ENCODE results near the gene SRC.

Gene SRC

GRCh38 chr20:37357481-37358365, 11.8 kb downstream of the SRC start:
- peaks cover 4% of the 10 kb centered on the region for H3K36me3 ChIP-seq (replicated peaks)
- no peak for DNase-seq
- TF ChIP-seq, protein P1, sequence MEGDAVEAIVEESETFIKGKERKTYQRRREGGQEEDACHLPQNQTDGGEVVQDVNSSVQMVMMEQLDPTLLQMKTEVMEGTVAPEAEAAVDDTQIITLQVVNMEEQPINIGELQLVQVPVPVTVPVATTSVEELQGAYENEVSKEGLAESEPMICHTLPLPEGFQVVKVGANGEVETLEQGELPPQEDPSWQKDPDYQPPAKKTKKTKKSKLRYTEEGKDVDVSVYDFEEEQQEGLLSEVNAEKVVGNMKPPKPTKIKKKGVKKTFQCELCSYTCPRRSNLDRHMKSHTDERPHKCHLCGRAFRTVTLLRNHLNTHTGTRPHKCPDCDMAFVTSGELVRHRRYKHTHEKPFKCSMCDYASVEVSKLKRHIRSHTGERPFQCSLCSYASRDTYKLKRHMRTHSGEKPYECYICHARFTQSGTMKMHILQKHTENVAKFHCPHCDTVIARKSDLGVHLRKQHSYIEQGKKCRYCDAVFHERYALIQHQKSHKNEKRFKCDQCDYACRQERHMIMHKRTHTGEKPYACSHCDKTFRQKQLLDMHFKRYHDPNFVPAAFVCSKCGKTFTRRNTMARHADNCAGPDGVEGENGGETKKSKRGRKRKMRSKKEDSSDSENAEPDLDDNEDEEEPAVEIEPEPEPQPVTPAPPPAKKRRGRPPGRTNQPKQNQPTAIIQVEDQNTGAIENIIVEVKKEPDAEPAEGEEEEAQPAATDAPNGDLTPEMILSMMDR (IDR thresholded peaks at IDR 0.05; ENCODE audit: low read depth, low read length, missing control alignments) = no peak
- no peak overlapping the region for H3K4me3 ChIP-seq (ENCODE audit: low read depth, low read length)
- no peaks in the 10 kb centered on the region for H3K27me3 ChIP-seq (replicated peaks)
- H3K27ac ChIP-seq = no peak overlapping the region
- in situ Hi-C loops (cut with HindIII; ENCODE audit: low pct_ligation_motif_present, low sequenced_read_pairs) = no loop called here

- H3K27ac ChIP-seq = no peak overlapping the region
- in situ Hi-C loops (cut with HindIII; ENCODE audit: low pct_ligation_motif_present, low sequenced_read_pairs) = no loop called here
- H3K27me3 ChIP-seq (replicated peaks) = no peaks in the 10 kb centered on the region
- no peak for DNase-seq
- peaks cover 4% of the 10 kb centered on the region for H3K36me3 ChIP-seq (replicated peaks)
- TF ChIP-seq, protein P1 (IDR thresholded peaks at IDR 0.05; ENCODE audit: low read depth, low read length, missing control alignments) = no peak
- H3K4me3 ChIP-seq (ENCODE audit: low read depth, low read length) = no peak overlapping the region
These were observed 12.6 kb downstream of the SRC start for GRCh38 chr20:37358366-37359150.

- H3K4me3 ChIP-seq (ENCODE audit: low read depth, low read length) = no peak overlapping the region
- DNase-seq = no peak
- in situ Hi-C loops (cut with HindIII; ENCODE audit: low pct_ligation_motif_present, low sequenced_read_pairs) = no loop called here
- no peaks in the 10 kb centered on the region for H3K27me3 ChIP-seq (replicated peaks)
- no peak overlapping the region for H3K27ac ChIP-seq
- no peaks in the 10 kb centered on the region for H3K36me3 ChIP-seq (replicated peaks)
- TF ChIP-seq, protein P1 (IDR thresholded peaks at IDR 0.05; ENCODE audit: low read depth, low read length, missing control alignments) = no peak
These were observed 13.4 kb downstream of the SRC start for GRCh38 chr20:37359331-37359730.

- H3K27ac ChIP-seq = no peak overlapping the region
- TF ChIP-seq, protein P1 (IDR thresholded peaks at IDR 0.05; ENCODE audit: low read depth, low read length, missing control alignments) = no peak
- no peak for DNase-seq
- H3K4me3 ChIP-seq (ENCODE audit: low read depth, low read length) = no peak overlapping the region
- in situ Hi-C loops (cut with HindIII; ENCODE audit: low pct_ligation_motif_present, low sequenced_read_pairs) = no loop called here
- no peaks in the 10 kb centered on the region for H3K27me3 ChIP-seq (replicated peaks)
- no peaks in the 10 kb centered on the region for H3K36me3 ChIP-seq (replicated peaks)
These were observed 13.9 kb downstream of the SRC start for GRCh38 chr20:37359836-37360235.

- Histone ChIP-seq H3K4me3 (ENCODE audit: low read depth, low read length) (no peak overlapping the region), H3K27me3 (replicated peaks) (no peaks in the 10 kb centered on the region), H3K27ac (no peak overlapping the region), H3K36me3 (replicated peaks) (no peaks in the 10 kb centered on the region)
- TF ChIP-seq, protein P1 (IDR thresholded peaks at IDR 0.05; ENCODE audit: low read depth, low read length, missing control alignments) = no peak
- in situ Hi-C loops (cut with HindIII; ENCODE audit: low pct_ligation_motif_present, low sequenced_read_pairs) = no loop called here
- DNase-seq = no peak
These were observed 14.6 kb downstream of the SRC start for GRCh38 chr20:37360391-37361115.

All from brain microvascular endothelial cell (primary cell).